AML-193 (cell line): ENCODE measurements around the gene KRT80.

Experiments used
- DNase-seq, 2 experiments: peaks; one replicate each; lab custom pipeline; 2025; lab: John Stamatoyannopoulos, UW

Gene KRT80

GRCh38 chr12:52152905-52153317 is 38.9 kb downstream of the KRT80 start:
- no peak for DNase-seq

- DNase-seq: no peak
Observed at GRCh38 chr12:52151837-52152783, 39.7 kb downstream of the KRT80 start.

GRCh38 chr12:52151153-52151836 is 40.5 kb downstream of the KRT80 start:
- no peak for DNase-seq

GRCh38 chr12:52149651-52150241 is 42.1 kb downstream of the KRT80 start:
- DNase-seq: no peak

GRCh38 chr12:52149182-52149641 is 42.6 kb downstream of the KRT80 start:
- DNase-seq: no peak

- DNase-seq: no peak
Observed at GRCh38 chr12:52148464-52149181, 43.2 kb downstream of the KRT80 start.

GRCh38 chr12:52147964-52148463 is 43.8 kb downstream of the KRT80 start:
- no peak for DNase-seq

GRCh38 chr12:52147367-52147963 is 44.3 kb downstream of the KRT80 start:
- DNase-seq: no peak

- DNase-seq: no peak
Observed at GRCh38 chr12:52146822-52147366, 44.9 kb downstream of the KRT80 start.

- DNase-seq: no peak
Observed at GRCh38 chr12:52146089-52146821, 45.6 kb downstream of the KRT80 start.

GRCh38 chr12:52145228-52146088 is 46.4 kb downstream of the KRT80 start:
- no peak for DNase-seq

GRCh38 chr12:52144512-52145227 is 47.1 kb downstream of the KRT80 start:
- no peak for DNase-seq

GRCh38 chr12:52142431-52142830 is 49.4 kb downstream of the KRT80 start:
- DNase-seq: no peak

- DNase-seq: no peak
Observed at GRCh38 chr12:52141875-52142274, 49.9 kb downstream of the KRT80 start.

- DNase-seq: no peak
Observed at GRCh38 chr12:52141306-52141705, 50.5 kb downstream of the KRT80 start.

GRCh38 chr12:52139579-52140062 is 52.2 kb downstream of the KRT80 start:
- no peak for DNase-seq

GRCh38 chr12:52139147-52139546 is 52.7 kb downstream of the KRT80 start:
- no peak for DNase-seq

- DNase-seq: no peak
Observed at GRCh38 chr12:52137746-52138145, 54.1 kb downstream of the KRT80 start.

- DNase-seq: no peak
Observed at GRCh38 chr12:52132754-52133161, 59.1 kb downstream of the KRT80 start.
